GM23338 (cell line): Measurements from ENCODE around the gene NTM. TPM values are rescaled to one million over a fixed set of nuclear protein-coding genes. Genes with fewer than 3 reads are reported as not detected.
A peak's percentile ranks its signal among the peaks of the same experiment; 100 is the strongest.

Experiments
- ATAC-seq: fragments of 200-7000 bp; cut with Tn5 transposase; 3 replicates; pipeline ENCODE4 v1.9.1; 2020
- DNase-seq: peaks from one replicate; pipeline ENCODE4 v3.0.0-alpha.2; 2015; ENCODE audit warnings: low spot score
- H2AFZ ChIP-seq: fragments of 200-600 bp; sonication (generic); 2 replicates; pipeline ENCODE4 v1.8.0; 2016; ENCODE audit warnings: antibody characterized with exemption, mild to moderate bottlenecking, moderate library complexity
- H3F3A ChIP-seq: fragments of 200-600 bp; sonication (generic); replicated peaks from 2 replicates; pipeline ENCODE4 v1.8.0; 2017; ENCODE audit warnings: antibody characterized with exemption, mixed run types, low read depth
- H3K27ac ChIP-seq: fragments of 200-600 bp; sonication (generic); 2 replicates; pipeline ENCODE4 v1.6.1; 2016; ENCODE audit warnings: low read depth
- H3K27me3 ChIP-seq: fragments of 200-600 bp; sonication (generic); 2 replicates; pipeline ENCODE4 v1.8.0; 2016; ENCODE audit warnings: mild to moderate bottlenecking, mixed run types, moderate library complexity; ENCODE audit not compliant: insufficient read depth
- H3K36me3 ChIP-seq: fragments of 200-600 bp; sonication (generic); 2 replicates; pipeline ENCODE4 v1.8.0; 2016; ENCODE audit warnings: mild to moderate bottlenecking; ENCODE audit not compliant: insufficient read depth
- H3K4me1 ChIP-seq: fragments of 200-600 bp; sonication (generic); 2 replicates; pipeline ENCODE4 v1.8.0; 2016; ENCODE audit warnings: mild to moderate bottlenecking, moderate library complexity; ENCODE audit not compliant: insufficient read depth
- H3K4me2 ChIP-seq: fragments of 200-600 bp; sonication (generic); 2 replicates; pipeline ENCODE4 v1.7.1; 2017; ENCODE audit warnings: mixed run types
- H3K4me3 ChIP-seq: fragments of 200-600 bp; sonication (generic); 2 replicates; pipeline ENCODE4 v1.6.1; 2016; ENCODE audit warnings: mixed run types
- H3K79me2 ChIP-seq: fragments of 200-600 bp; sonication (generic); replicated peaks from 2 replicates; pipeline ENCODE4 v1.8.0; 2017; ENCODE audit warnings: mild to moderate bottlenecking; ENCODE audit not compliant: insufficient read depth
- H3K9me2 ChIP-seq: fragments of 200-600 bp; sonication (generic); 2 replicates; pipeline ENCODE4 v1.8.0; 2017; ENCODE audit not compliant: insufficient read depth
- H4K20me1 ChIP-seq: fragments of 200-600 bp; sonication (generic); replicated peaks from 2 replicates; pipeline ENCODE4 v1.8.0; 2017; ENCODE audit warnings: mild to moderate bottlenecking; ENCODE audit not compliant: insufficient read depth
- H3K27ac Mint-ChIP-seq: 2 replicates; pipeline ENCODE4 v1.8.0; 2020; ENCODE audit warnings: inconsistent platforms, mild to moderate bottlenecking, moderate library complexity, mixed read lengths
- H3K27me3 Mint-ChIP-seq: 3 replicates; pipeline ENCODE4 v1.8.0; 2022; ENCODE audit warnings: low read depth, mild to moderate bottlenecking, moderate library complexity, mixed read lengths, inconsistent platforms; ENCODE audit not compliant: insufficient read depth, poor library complexity
- H3K36me3 Mint-ChIP-seq: 3 replicates; pipeline ENCODE4 v1.8.0; 2021; ENCODE audit warnings: low read depth, mild to moderate bottlenecking, inconsistent platforms, moderate library complexity, mixed read lengths
- H3K4me1 Mint-ChIP-seq: 3 replicates; pipeline ENCODE4 v1.8.0; 2020; ENCODE audit warnings: mild to moderate bottlenecking, inconsistent platforms, mixed read lengths
- H3K4me3 Mint-ChIP-seq: 3 replicates; pipeline ENCODE4 v1.8.0; 2021; ENCODE audit warnings: moderate library complexity, mild to moderate bottlenecking, inconsistent platforms, mixed read lengths
- H3K9me3 Mint-ChIP-seq: 3 replicates; pipeline ENCODE4 v1.8.0; 2020; ENCODE audit warnings: moderate library complexity, mild to moderate bottlenecking, inconsistent platforms, mixed read lengths
- CREB1 ChIP-seq: fragments of 250-450 bp; sonication (Bioruptor Pico); IDR thresholded peaks from 2 replicates; pipeline ENCODE4 v1.5.0; 2020; ENCODE audit warnings: low read depth, mild to moderate bottlenecking, moderate library complexity
- EZH2 ChIP-seq: fragments of 200-600 bp; sonication (generic); IDR thresholded peaks from one replicate; pipeline ENCODE4 v1.8.0; 2017; ENCODE audit warnings: antibody characterized with exemption, mild to moderate bottlenecking, low read depth; ENCODE audit not compliant: unreplicated experiment
- EZH2phosphoT487 ChIP-seq: fragments of 200-600 bp; sonication (generic); IDR thresholded peaks from one replicate; pipeline ENCODE4 v1.8.1; 2018; ENCODE audit warnings: antibody characterized with exemption; ENCODE audit not compliant: unreplicated experiment
- NANOG ChIP-seq: IDR thresholded peaks from 2 replicates; pipeline ENCODE4 v1.6.1; 2016; ENCODE audit warnings: antibody characterized with exemption, borderline replicate concordance
- POLR2AphosphoS5 ChIP-seq: IDR thresholded peaks from 2 replicates; pipeline ENCODE4 v1.6.1; 2016; ENCODE audit warnings: antibody characterized with exemption, low read depth
- STAT1 ChIP-seq: IDR thresholded peaks from one replicate; pipeline ENCODE4 v1.6.1; 2016; ENCODE audit warnings: antibody characterized with exemption; ENCODE audit not compliant: unreplicated experiment
- ZNF114 ChIP-seq: fragments of 250-450 bp; sonication (Bioruptor Pico); IDR thresholded peaks from 2 replicates; pipeline ENCODE4 v1.5.0; 2020; ENCODE audit warnings: mild to moderate bottlenecking, moderate library complexity
- ZNF331 ChIP-seq: fragments of 250-450 bp; sonication (Bioruptor Pico); IDR thresholded peaks from 2 replicates; pipeline ENCODE4 v1.5.0; 2020; ENCODE audit warnings: low read depth, mild to moderate bottlenecking, moderate library complexity
- polyA plus RNA-seq: library from polyadenylated mRNA; unstranded; fragments of >200 nt; fragmentation: Nextera tagmentation; extraction: Ambion mirVana; gene quantifications from 2 replicates; pipeline ENCODE4 v1.2.1, GENCODE V29; 2016
- total RNA-seq: library from RNA; depleted of rRNA; stranded (reverse); fragments of >200 nt; shearing (Covaris generic); gene quantifications from 2 replicates; pipeline ENCODE4 v1.2.3, GENCODE V29; 2014
- TF ChIP-seq, protein P1 (sequence below): IDR thresholded peaks from one replicate; pipeline ENCODE4 v1.6.1; 2018; ENCODE audit warnings: antibody characterized with exemption; ENCODE audit not compliant: unreplicated experiment
- TF ChIP-seq, protein P2 (sequence below), 2 experiments: fragments of 200-600 bp in 1 of 2; sonication (generic) in 1 of 2; conservative IDR thresholded peaks; 2 replicates each; pipeline versions ENCODE4 v1.5.1 to v1.6.1; 2016 to 2017; ENCODE audit warnings: antibody characterized with exemption in 2 of 2, low read depth in 2 of 2, mild to moderate bottlenecking in 2 of 2, moderate library complexity in 1 of 2
- TF ChIP-seq, protein P3 (sequence below): IDR thresholded peaks from 2 replicates; pipeline ENCODE4 v1.6.1; 2016; ENCODE audit warnings: antibody characterized with exemption

Gene NTM
- total and polyA plus RNA-seq, 2 experiments from 2014 or later: 10.6 to 14.6 TPM

DNA sequence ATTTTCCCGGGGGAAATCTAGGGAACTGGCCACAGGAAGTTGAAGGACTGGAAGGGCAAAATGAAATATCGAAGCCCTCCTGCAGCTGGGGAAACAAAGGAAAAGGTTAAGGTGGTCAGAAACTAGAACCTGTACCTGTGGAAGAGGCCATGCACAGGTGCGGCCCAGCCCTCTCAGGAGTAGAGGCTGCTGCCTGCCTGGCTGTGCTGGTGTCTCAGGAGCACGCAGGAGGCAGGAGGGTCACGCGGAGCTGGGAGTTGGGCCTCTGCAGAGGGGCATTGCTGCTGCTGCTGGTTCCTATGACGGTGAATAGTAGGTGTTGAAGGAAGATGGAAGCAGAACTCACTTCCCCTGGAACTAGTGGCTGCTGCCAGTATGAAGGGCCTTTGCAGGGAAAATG lies 425.7 kb downstream of the NTM start (continued):
- TF ChIP-seq, protein P1, sequence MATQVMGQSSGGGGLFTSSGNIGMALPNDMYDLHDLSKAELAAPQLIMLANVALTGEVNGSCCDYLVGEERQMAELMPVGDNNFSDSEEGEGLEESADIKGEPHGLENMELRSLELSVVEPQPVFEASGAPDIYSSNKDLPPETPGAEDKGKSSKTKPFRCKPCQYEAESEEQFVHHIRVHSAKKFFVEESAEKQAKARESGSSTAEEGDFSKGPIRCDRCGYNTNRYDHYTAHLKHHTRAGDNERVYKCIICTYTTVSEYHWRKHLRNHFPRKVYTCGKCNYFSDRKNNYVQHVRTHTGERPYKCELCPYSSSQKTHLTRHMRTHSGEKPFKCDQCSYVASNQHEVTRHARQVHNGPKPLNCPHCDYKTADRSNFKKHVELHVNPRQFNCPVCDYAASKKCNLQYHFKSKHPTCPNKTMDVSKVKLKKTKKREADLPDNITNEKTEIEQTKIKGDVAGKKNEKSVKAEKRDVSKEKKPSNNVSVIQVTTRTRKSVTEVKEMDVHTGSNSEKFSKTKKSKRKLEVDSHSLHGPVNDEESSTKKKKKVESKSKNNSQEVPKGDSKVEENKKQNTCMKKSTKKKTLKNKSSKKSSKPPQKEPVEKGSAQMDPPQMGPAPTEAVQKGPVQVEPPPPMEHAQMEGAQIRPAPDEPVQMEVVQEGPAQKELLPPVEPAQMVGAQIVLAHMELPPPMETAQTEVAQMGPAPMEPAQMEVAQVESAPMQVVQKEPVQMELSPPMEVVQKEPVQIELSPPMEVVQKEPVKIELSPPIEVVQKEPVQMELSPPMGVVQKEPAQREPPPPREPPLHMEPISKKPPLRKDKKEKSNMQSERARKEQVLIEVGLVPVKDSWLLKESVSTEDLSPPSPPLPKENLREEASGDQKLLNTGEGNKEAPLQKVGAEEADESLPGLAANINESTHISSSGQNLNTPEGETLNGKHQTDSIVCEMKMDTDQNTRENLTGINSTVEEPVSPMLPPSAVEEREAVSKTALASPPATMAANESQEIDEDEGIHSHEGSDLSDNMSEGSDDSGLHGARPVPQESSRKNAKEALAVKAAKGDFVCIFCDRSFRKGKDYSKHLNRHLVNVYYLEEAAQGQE: no peak
- TF ChIP-seq, protein P2, sequence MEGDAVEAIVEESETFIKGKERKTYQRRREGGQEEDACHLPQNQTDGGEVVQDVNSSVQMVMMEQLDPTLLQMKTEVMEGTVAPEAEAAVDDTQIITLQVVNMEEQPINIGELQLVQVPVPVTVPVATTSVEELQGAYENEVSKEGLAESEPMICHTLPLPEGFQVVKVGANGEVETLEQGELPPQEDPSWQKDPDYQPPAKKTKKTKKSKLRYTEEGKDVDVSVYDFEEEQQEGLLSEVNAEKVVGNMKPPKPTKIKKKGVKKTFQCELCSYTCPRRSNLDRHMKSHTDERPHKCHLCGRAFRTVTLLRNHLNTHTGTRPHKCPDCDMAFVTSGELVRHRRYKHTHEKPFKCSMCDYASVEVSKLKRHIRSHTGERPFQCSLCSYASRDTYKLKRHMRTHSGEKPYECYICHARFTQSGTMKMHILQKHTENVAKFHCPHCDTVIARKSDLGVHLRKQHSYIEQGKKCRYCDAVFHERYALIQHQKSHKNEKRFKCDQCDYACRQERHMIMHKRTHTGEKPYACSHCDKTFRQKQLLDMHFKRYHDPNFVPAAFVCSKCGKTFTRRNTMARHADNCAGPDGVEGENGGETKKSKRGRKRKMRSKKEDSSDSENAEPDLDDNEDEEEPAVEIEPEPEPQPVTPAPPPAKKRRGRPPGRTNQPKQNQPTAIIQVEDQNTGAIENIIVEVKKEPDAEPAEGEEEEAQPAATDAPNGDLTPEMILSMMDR (conservative IDR thresholded peaks at IDR 0.05; ENCODE audit: low read depth in 2 of 2): no peak
- TF ChIP-seq, protein P3, sequence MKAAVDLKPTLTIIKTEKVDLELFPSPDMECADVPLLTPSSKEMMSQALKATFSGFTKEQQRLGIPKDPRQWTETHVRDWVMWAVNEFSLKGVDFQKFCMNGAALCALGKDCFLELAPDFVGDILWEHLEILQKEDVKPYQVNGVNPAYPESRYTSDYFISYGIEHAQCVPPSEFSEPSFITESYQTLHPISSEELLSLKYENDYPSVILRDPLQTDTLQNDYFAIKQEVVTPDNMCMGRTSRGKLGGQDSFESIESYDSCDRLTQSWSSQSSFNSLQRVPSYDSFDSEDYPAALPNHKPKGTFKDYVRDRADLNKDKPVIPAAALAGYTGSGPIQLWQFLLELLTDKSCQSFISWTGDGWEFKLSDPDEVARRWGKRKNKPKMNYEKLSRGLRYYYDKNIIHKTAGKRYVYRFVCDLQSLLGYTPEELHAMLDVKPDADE: no peak
- TF ChIP-seq CREB1 (CRISPR knock-in tag) (no peak), NANOG (no peak), EZH2 (no peak), ZNF331 (CRISPR knock-in tag) (no peak), ZNF114 (CRISPR knock-in tag) (no peak)

DNA sequence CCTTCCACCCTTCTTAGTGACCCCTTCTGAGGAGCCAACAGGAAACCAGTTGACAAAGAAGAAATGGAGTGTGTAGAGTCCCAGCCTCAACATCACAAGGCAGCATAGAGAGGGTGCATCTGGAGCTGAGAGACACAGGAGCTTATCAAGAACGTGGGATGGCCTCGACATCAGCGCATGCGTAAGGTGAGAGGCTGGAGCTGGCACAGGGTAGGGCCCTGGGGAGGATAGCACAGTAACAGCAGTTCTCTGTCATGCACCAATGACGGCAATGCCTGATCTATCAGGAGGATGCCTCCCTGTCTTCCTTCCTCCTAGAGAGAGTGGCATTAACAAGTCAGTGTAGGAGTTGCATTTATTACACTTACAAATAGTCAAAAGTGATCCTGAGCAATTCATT lies 426.1 kb downstream of the NTM start:
- peak; percentile 36; the same call in 2 of the 3 replicates for ATAC-seq
- Histone ChIP-seq H3K4me1 (peaks cover 17% of the 10 kb centered on the region), H3K4me3 (no peak overlapping the region), H3F3A (no peaks in the 10 kb centered on the region), H3K4me2 (no peak overlapping the region), H3K27ac (no peak overlapping the region), H3K36me3 (no peaks in the 10 kb centered on the region), H3K9me2 (no peaks in the 10 kb centered on the region), H2AFZ (no peak overlapping the region), H4K20me1 (no peaks in the 10 kb centered on the region), H3K27me3 (no peaks in the 10 kb centered on the region), H3K79me2 (no peaks in the 10 kb centered on the region)
- Mint-ChIP-seq H3K27me3 (peaks cover 2% of the 10 kb centered on the region), H3K27ac (no peak overlapping the region), H3K9me3 (no peaks in the 10 kb centered on the region), H3K4me1 (peaks cover 31% of the 10 kb centered on the region), H3K36me3 (no peaks in the 10 kb centered on the region), H3K4me3 (no peak overlapping the region)
- no peak for DNase-seq
- TF ChIP-seq, protein P3: no peak
- no peak for TF ChIP-seq STAT1
- TF ChIP-seq ZNF114 (CRISPR knock-in tag): no peak
- no peak for TF ChIP-seq POLR2AphosphoS5
- no peak for TF ChIP-seq ZNF331 (CRISPR knock-in tag)
- TF ChIP-seq EZH2phosphoT487: no peak
- no peak for TF ChIP-seq CREB1 (CRISPR knock-in tag)
- TF ChIP-seq, protein P1: no peak
- TF ChIP-seq, protein P2 (conservative IDR thresholded peaks at IDR 0.05; ENCODE audit: low read depth in 2 of 2): no peak
- no peak for TF ChIP-seq EZH2
- no peak for TF ChIP-seq NANOG
